Measurements from ENCODE around the gene EDDM3A.
"Not testable (repeated sequence)": the region's sequence is repeated elsewhere in the genome, so short reads cannot be mapped to it uniquely, and the experiment has no call there.

The EDDM3A gene

GRCh38 chr14:20732477-20732876, 13.2 kb upstream of the EDDM3A start:
- no peak for TF ChIP-seq CTCF (IDR thresholded peaks at IDR 0.05; ENCODE audit: low read depth, low read length, missing control alignments)
- DNase-seq (ENCODE audit: extremely low read depth, low read depth) = no peak

GRCh38 chr14:20732979-20733635, 12.6 kb upstream of the EDDM3A start:
- no peak overlapping the region for H3K4me3 ChIP-seq (replicated peaks; ENCODE audit: low read depth, low read length)
- no peak for DNase-seq (ENCODE audit: extremely low read depth, low read depth)
- no peak for TF ChIP-seq CTCF (IDR thresholded peaks at IDR 0.05; ENCODE audit: low read depth, low read length, missing control alignments)

More at GRCh38 chr14:20732477-20732876, 13.2 kb upstream of the EDDM3A start:
- no peak overlapping the region for H3K4me3 ChIP-seq (replicated peaks; ENCODE audit: low read depth, low read length)

GRCh38 chr14:20733684-20734429, 11.8 kb upstream of the EDDM3A start:
- no peak overlapping the region for H3K4me3 ChIP-seq (replicated peaks; ENCODE audit: low read depth, low read length)
- no peak for DNase-seq (ENCODE audit: extremely low read depth, low read depth)
- TF ChIP-seq CTCF (IDR thresholded peaks at IDR 0.05; ENCODE audit: low read depth, low read length, missing control alignments) = no peak

GRCh38 chr14:20734430-20734806, 11.3 kb upstream of the EDDM3A start:
- DNase-seq (ENCODE audit: extremely low read depth, low read depth) = no peak
- no peak for TF ChIP-seq CTCF (IDR thresholded peaks at IDR 0.05; ENCODE audit: low read depth, low read length, missing control alignments)
- H3K4me3 ChIP-seq (replicated peaks; ENCODE audit: low read depth, low read length) = no peak overlapping the region

GRCh38 chr14:20738292-20738691, 7.4 kb upstream of the EDDM3A start:
- not testable (repeated sequence) for DNase-seq (ENCODE audit: extremely low read depth, low read depth); H3K4me3 ChIP-seq (replicated peaks; ENCODE audit: low read depth, low read length)

GRCh38 chr14:20742132-20742531, 3.6 kb upstream of the EDDM3A start:
- TF ChIP-seq CTCF (IDR thresholded peaks at IDR 0.05; ENCODE audit: low read depth, low read length, missing control alignments) = no peak
- no peak overlapping the region for H3K4me3 ChIP-seq (replicated peaks; ENCODE audit: low read depth, low read length)
- DNase-seq (ENCODE audit: extremely low read depth, low read depth) = no peak

GRCh38 chr14:20743556-20743955, 2.1 kb upstream of the EDDM3A start:
- no peak for TF ChIP-seq CTCF (IDR thresholded peaks at IDR 0.05; ENCODE audit: low read depth, low read length, missing control alignments)
- no peak for DNase-seq (ENCODE audit: extremely low read depth, low read depth)
- no peak overlapping the region for H3K4me3 ChIP-seq (replicated peaks; ENCODE audit: low read depth, low read length)

Measured in HFF-Myc (cell line).